SU-DHL-6 (cell line): Measurements from ENCODE around the gene ATAD3C.

Experiments
- H2AFZ ChIP-seq: fragments of 200-600 bp; sonication (generic); 2 replicates; pipeline ENCODE4 v1.6.1; 2014; ENCODE audit warnings: low read depth, mild to moderate bottlenecking, moderate library complexity, mixed read lengths, antibody characterized with exemption, low read length; ENCODE audit not compliant: severe bottlenecking
- H3F3A ChIP-seq: fragments of 200-600 bp; shearing (Covaris generic); 2 replicates; pipeline ENCODE4 v1.6.0; 2016; ENCODE audit warnings: antibody characterized with exemption, mild to moderate bottlenecking; ENCODE audit not compliant: insufficient read depth
- H3K27ac ChIP-seq: fragments of 200-600 bp; sonication (generic); 2 replicates; pipeline ENCODE4 v1.5.1; 2016; ENCODE audit warnings: low read depth, mild to moderate bottlenecking, low read length, moderate library complexity, mixed read lengths
- H3K27me3 ChIP-seq: fragments of 200-600 bp; sonication (generic), shearing (Covaris generic); 2 replicates; pipeline ENCODE4 v1.6.0; 2014; ENCODE audit warnings: mild to moderate bottlenecking, low read length
- H3K36me3 ChIP-seq: fragments of 200-600 bp; sonication (generic); 2 replicates; pipeline ENCODE4 v1.6.1; 2014; ENCODE audit warnings: mild to moderate bottlenecking, low read length, mixed read lengths
- H3K4me2 ChIP-seq: fragments of 300-600, 200-600 bp; shearing (Covaris generic), sonication (generic); 2 replicates; pipeline ENCODE4 v1.6.0; 2014; ENCODE audit warnings: low read length, low read depth, mild to moderate bottlenecking; ENCODE audit not compliant: poor library complexity, severe bottlenecking
- H3K4me3 ChIP-seq: fragments of 200-600 bp; sonication (generic); 2 replicates; pipeline ENCODE4 v1.5.1; 2014; ENCODE audit warnings: antibody characterized with exemption, low read length, mild to moderate bottlenecking, mixed read lengths; ENCODE audit not compliant: insufficient read depth, poor library complexity, severe bottlenecking
- H3K79me2 ChIP-seq: fragments of 200-600 bp; sonication (generic); 2 replicates; pipeline ENCODE4 v1.6.1; 2014; ENCODE audit warnings: mild to moderate bottlenecking, low read length, moderate library complexity; ENCODE audit not compliant: insufficient read depth
- H3K9ac ChIP-seq: fragments of 200-600 bp; sonication (generic); 2 replicates; pipeline ENCODE4 v1.7.0; 2014; ENCODE audit warnings: mild to moderate bottlenecking, low read length
- H3K9me2 ChIP-seq: fragments of 200-600 bp; sonication (generic); replicated peaks from 2 replicates; pipeline ENCODE4 v1.6.1; 2014; ENCODE audit warnings: low read length; ENCODE audit not compliant: insufficient read depth
- H3K9me3 ChIP-seq: fragments of 200-600 bp; sonication (generic); 2 replicates; pipeline ENCODE4 v1.6.1; 2014; ENCODE audit warnings: low read length, mixed read lengths; ENCODE audit not compliant: insufficient read depth
- H4K20me1 ChIP-seq: fragments of 200-600 bp; sonication (generic); 2 replicates; pipeline ENCODE4 v1.6.1; 2014; ENCODE audit warnings: low read depth, mild to moderate bottlenecking, antibody characterized with exemption, low read length, moderate library complexity, mixed read lengths
- EZH2phosphoT487 ChIP-seq: fragments of 200-600 bp; sonication (generic), shearing (Covaris generic); conservative IDR thresholded peaks from 2 replicates; pipeline ENCODE4 v1.6.1; 2018; ENCODE audit warnings: mild to moderate bottlenecking, antibody characterized with exemption, low read length, moderate library complexity, mixed read lengths
- TF ChIP-seq, protein P1 (sequence below): fragments of 200-600 bp; sonication (generic); IDR thresholded peaks from one replicate; pipeline ENCODE4 v1.5.1; 2017; ENCODE audit warnings: antibody characterized with exemption, mild to moderate bottlenecking, low read length, moderate library complexity; ENCODE audit not compliant: insufficient read depth, poor library complexity, severe bottlenecking

Gene ATAD3C

DNA sequence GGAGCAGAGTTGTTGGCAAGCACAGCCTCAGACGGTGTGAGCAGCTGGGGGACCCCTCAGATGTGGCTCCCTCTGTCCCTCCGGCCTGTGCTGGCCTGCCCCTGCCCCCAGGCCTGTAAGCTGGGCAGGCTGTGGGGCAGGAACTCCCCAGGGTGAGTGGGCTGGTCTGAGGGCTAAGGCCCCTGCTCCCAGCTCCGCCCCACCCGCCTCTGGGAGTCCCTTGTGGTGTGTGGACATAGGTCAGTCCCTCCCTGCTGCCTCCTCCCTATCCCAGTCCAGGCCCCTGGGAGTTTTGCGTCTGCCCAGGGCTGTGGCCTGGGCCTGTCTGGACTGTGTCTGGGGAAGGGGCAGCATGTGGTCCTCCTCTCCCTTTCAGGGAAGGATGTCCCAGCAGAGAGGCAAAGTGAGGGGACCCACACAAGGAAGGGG, 17.6 kb upstream of the ATAD3C start:
- H3K4me2 ChIP-seq = no peak overlapping the region
- no peak overlapping the region for H3K27ac ChIP-seq

DNA sequence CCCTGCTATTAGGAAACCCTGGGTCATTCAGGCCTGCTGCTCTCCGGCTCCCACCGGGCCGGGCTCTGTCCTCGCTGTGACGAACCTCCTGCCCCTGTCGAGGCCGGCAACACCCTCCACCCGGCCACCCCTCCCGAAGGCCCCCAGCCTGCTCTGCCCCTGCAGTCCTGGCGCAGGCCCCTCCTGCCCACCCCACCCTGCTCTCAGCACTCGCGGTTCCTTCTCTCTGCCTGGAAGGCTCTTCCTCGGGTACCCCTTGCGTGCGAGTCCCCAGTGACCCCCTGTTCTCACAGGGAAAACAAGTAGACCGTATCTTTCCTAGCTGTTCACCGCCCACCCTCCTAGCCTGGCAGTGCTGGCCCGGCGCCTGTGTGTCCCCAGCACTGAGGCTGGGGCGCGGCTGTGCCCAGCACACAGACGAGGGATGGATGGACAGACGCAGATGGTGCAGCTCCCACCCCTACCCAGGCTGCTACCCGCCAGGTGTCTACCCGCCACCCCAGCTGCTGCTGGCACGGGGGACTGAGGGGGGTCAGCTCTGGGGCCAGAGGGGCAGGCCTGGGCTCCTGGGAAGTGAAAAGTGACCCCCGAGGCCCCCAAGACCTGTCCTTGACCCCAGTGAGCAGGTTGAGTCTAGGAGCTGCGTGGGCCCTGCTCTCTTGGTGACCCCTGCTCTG, 17.1 kb upstream of the ATAD3C start:
- Histone ChIP-seq H3F3A (no peaks in the 10 kb centered on the region), H3K4me3 (no peak overlapping the region), H3K9me3 (no peaks in the 10 kb centered on the region), H3K36me3 (no peaks in the 10 kb centered on the region), H3K27ac (no peak overlapping the region), H3K9me2 (no peaks in the 10 kb centered on the region), H4K20me1 (no peaks in the 10 kb centered on the region), H2AFZ (no peak overlapping the region), H3K79me2 (no peaks in the 10 kb centered on the region), H3K27me3 (no peaks in the 10 kb centered on the region), H3K9ac (no peak overlapping the region), H3K4me2 (no peak overlapping the region)
- no peak for TF ChIP-seq EZH2phosphoT487

More for the DNA sequence above, 17.6 kb upstream of the ATAD3C start:
- Histone ChIP-seq H3K4me3 (no peak overlapping the region), H3K9me3 (no peaks in the 10 kb centered on the region), H4K20me1 (no peaks in the 10 kb centered on the region), H3F3A (no peaks in the 10 kb centered on the region), H3K36me3 (no peaks in the 10 kb centered on the region), H3K9me2 (no peaks in the 10 kb centered on the region), H3K9ac (no peak overlapping the region), H3K79me2 (no peaks in the 10 kb centered on the region), H2AFZ (no peak overlapping the region), H3K27me3 (no peaks in the 10 kb centered on the region)
- TF ChIP-seq, protein P1, sequence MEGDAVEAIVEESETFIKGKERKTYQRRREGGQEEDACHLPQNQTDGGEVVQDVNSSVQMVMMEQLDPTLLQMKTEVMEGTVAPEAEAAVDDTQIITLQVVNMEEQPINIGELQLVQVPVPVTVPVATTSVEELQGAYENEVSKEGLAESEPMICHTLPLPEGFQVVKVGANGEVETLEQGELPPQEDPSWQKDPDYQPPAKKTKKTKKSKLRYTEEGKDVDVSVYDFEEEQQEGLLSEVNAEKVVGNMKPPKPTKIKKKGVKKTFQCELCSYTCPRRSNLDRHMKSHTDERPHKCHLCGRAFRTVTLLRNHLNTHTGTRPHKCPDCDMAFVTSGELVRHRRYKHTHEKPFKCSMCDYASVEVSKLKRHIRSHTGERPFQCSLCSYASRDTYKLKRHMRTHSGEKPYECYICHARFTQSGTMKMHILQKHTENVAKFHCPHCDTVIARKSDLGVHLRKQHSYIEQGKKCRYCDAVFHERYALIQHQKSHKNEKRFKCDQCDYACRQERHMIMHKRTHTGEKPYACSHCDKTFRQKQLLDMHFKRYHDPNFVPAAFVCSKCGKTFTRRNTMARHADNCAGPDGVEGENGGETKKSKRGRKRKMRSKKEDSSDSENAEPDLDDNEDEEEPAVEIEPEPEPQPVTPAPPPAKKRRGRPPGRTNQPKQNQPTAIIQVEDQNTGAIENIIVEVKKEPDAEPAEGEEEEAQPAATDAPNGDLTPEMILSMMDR = no peak
- TF ChIP-seq EZH2phosphoT487 = no peak

DNA sequence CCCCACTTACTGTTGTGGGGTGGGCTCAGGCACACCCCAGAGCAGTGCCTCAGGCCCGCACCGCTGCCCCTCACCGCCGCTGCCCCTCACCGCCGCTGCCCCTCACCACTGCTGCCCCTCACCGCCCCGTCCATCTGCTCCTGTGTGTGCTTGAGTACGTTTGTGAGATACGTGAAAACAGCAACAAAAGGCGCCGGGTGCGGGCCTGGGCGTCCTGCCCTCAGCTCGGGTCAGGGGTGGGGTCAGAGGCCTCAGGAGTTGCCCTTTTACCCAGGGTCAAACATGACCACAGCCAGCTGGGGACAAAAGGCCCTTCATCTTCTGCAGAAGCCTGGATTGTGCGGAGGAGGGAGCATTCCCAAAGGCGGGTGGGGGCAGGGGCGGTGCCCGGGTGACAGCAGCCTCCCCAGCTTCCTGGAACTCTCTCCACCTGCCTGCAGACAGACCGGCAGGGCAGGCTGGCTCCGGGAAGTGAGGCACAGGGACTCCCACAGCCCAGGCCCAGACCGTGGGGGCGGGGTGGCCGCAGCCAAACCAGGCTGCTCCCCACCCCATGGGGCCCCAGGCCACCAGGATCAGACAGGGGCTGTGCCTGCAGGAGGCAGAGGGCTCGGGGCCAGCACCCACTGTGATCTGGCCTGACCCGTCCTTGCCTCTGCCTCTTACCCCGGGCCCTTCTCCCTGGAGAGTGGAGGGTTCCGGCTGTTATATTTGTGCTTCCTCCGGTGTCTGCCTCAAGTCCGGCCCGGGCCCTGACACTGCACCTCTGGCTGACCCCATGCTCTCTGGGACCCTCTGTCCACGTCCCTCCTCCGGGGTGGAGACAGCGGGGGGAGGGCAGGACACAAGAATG, 16.3 kb upstream of the ATAD3C start:
- TF ChIP-seq, protein P1 = no peak
- TF ChIP-seq EZH2phosphoT487 = no peak
- Histone ChIP-seq H4K20me1 (no peaks in the 10 kb centered on the region), H3F3A (no peaks in the 10 kb centered on the region), H3K4me2 (no peak overlapping the region), H2AFZ (no peak overlapping the region), H3K9me3 (no peaks in the 10 kb centered on the region), H3K79me2 (no peaks in the 10 kb centered on the region), H3K36me3 (no peaks in the 10 kb centered on the region), H3K9ac (no peak overlapping the region), H3K4me3 (no peak overlapping the region), H3K27me3 (no peaks in the 10 kb centered on the region), H3K9me2 (no peaks in the 10 kb centered on the region), H3K27ac (no peak overlapping the region)

DNA sequence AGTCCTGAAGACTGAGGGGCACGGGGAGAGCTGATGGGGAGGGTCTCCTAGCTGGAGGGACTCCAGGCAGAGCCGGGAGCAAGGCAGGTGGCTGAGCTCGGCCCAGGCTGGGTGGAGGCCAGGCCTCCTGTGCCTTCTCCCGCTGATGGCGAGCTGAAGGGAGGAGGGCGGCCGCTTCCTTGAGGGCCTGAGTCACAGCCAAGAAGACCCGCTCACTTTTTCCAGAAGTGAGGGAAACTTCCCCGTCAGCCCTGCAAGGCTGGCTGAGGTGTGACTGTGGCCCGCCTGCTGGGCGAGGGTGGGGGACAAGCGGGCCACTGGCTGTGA, 15.7 kb upstream of the ATAD3C start:
- Histone ChIP-seq H3K36me3 (no peaks in the 10 kb centered on the region), H3K4me2 (no peak overlapping the region), H3K9ac (no peak overlapping the region), H3F3A (no peaks in the 10 kb centered on the region), H3K9me3 (no peaks in the 10 kb centered on the region), H3K27ac (no peak overlapping the region), H2AFZ (no peak overlapping the region), H3K79me2 (no peaks in the 10 kb centered on the region), H3K9me2 (no peaks in the 10 kb centered on the region), H3K27me3 (no peaks in the 10 kb centered on the region), H4K20me1 (no peaks in the 10 kb centered on the region), H3K4me3 (no peak overlapping the region)
- TF ChIP-seq EZH2phosphoT487 = no peak
- TF ChIP-seq, protein P1 = no peak
